OCI-M2 (cell line): ENCODE results near the gene CETN2.
"Not testable (repeated sequence)": the region's sequence is repeated elsewhere in the genome, so short reads cannot be mapped to it uniquely, and the experiment has no call there.

Experiments used
- DNase-seq: peaks from one replicate; lab custom pipeline; 2025; ENCODE audit not compliant: unreplicated experiment; lab: John Stamatoyannopoulos, UW

Gene CETN2

GRCh38 chrX:152833378-152833777, 2.8 kb upstream of the CETN2 start:
- DNase-seq, result no peak

- no peak for DNase-seq
These were observed 2.0 kb upstream of the CETN2 start for GRCh38 chrX:152832520-152832919.

GRCh38 chrX:152831391-152831790, 834 bp upstream of the CETN2 start:
- no peak for DNase-seq

- no peak for DNase-seq
These were observed 5.6 kb downstream of the CETN2 start for GRCh38 chrX:152824841-152825374.

GRCh38 chrX:152823657-152824056, 6.9 kb downstream of the CETN2 start:
- no peak for DNase-seq

- DNase-seq, result no peak
These were observed 8.0 kb downstream of the CETN2 start for GRCh38 chrX:152822383-152823086.

GRCh38 chrX:152821145-152821765, 9.3 kb downstream of the CETN2 start:
- DNase-seq, result no peak

GRCh38 chrX:152819732-152820131, 10.8 kb downstream of the CETN2 start:
- no peak for DNase-seq

- DNase-seq, result no peak
These were observed 11.3 kb downstream of the CETN2 start for GRCh38 chrX:152819266-152819665.

- DNase-seq, result no peak
These were observed 12.2 kb downstream of the CETN2 start for GRCh38 chrX:152818356-152818755.

GRCh38 chrX:152817078-152817764, 13.3 kb downstream of the CETN2 start:
- DNase-seq, result no peak

GRCh38 chrX:152814048-152814447, 16.5 kb downstream of the CETN2 start:
- DNase-seq, result no peak

- DNase-seq, result no peak
These were observed 17.4 kb downstream of the CETN2 start for GRCh38 chrX:152813206-152813605.

GRCh38 chrX:152810403-152810802, 20.2 kb downstream of the CETN2 start:
- no peak for DNase-seq

GRCh38 chrX:152806035-152806434, 24.5 kb downstream of the CETN2 start:
- DNase-seq, result no peak

- no peak for DNase-seq
These were observed 31.6 kb downstream of the CETN2 start for GRCh38 chrX:152798945-152799344.

- not testable (repeated sequence) for DNase-seq
These were observed 43.5 kb downstream of the CETN2 start for GRCh38 chrX:152787062-152787461.
